Measurements from ENCODE around the gene MAIP1. TPM values are rescaled to one million over a fixed set of nuclear protein-coding genes. Genes with fewer than 3 reads are reported as not detected.
A peak's percentile ranks its signal among the peaks of the same experiment; 100 is the strongest.

The MAIP1 gene
- total RNA-seq, 1 donor: 50.9 TPM

DNA sequence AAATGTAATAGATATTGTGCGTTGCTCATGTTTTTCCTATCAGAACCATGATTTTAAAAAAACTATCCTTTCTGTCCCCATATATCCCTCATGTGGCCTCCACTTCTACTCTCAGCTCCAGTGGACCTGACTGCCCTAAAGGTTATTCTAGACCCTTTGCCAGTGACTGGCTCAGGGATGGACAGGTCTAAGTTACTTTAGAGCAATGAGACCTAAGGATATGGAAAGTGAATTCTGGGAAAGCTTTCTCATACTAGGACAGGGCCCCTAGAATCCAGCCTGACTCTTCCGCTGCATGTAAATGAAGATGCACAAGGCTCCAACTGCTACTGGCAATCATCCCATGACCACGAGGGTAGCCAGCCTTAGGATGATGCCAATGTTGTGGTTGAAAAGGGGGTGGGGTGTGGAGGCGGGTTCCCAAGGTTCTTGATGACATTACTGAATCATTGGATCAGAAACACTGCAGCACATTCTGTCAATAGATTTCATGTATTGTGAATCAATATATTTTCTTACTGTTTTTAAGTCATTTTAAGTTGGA, 23.0 kb upstream of the MAIP1 start:
- Histone ChIP-seq H3K27me3 (ENCODE audit: insufficient read depth, low read length) (no peaks in the 10 kb centered on the region), H3K4me3 (ENCODE audit: low read length) (no peak overlapping the region), H3K4me1 (ENCODE audit: insufficient read depth, low read length) (no peaks in the 10 kb centered on the region), H3K9me3 (ENCODE audit: low read depth, low read length) (no peaks in the 10 kb centered on the region)

DNA sequence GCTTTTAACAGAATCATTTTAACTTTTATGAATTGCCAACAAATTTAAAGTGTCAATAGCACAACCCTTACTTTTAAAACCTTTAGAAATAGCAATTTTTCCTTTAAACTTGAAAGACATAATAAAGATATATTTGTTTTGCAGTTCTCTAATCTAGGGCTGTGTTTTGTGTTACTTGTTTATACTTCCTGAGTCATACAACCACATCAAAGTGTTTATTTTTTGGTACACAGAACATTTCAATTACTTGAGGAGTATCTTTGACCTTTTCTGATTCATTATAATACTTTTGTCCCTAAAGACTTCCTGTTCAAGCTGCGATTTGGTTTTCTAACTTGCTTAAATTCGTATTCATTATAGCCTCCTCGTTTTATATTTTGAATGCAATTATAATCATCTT, 21.9 kb upstream of the MAIP1 start:
- Histone ChIP-seq H3K9me3 (ENCODE audit: low read depth, low read length) (no peaks in the 10 kb centered on the region), H3K4me3 (ENCODE audit: low read length) (no peak overlapping the region), H3K27me3 (ENCODE audit: insufficient read depth, low read length) (no peaks in the 10 kb centered on the region), H3K4me1 (ENCODE audit: insufficient read depth, low read length) (no peaks in the 10 kb centered on the region)

GRCh38 chr2:199936554-199936953, 18.8 kb upstream of the MAIP1 start:
- Histone ChIP-seq H3K4me3 (ENCODE audit: low read length) (no peak overlapping the region), H3K4me1 (ENCODE audit: insufficient read depth, low read length) (no peaks in the 10 kb centered on the region), H3K27me3 (ENCODE audit: insufficient read depth, low read length) (no peaks in the 10 kb centered on the region), H3K9me3 (ENCODE audit: low read depth, low read length) (no peaks in the 10 kb centered on the region)

DNA sequence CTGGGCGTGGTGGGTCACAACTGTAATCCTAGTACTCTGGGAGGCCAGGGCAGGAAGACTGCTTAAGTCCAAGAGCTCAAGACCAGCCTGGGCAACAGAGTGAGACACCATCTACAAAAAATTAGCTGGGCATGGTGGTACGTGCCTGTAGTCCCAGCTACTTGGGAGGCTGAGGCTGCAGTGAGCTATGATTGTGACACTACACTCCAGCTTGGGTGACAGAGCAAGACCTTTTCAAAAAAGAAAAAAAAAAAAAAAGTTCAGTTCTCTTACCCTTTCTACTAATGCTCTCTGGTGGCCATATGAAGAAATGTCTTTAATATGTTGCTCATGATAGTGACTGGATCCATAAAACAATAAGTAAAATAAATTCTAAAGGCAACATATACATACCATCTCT, 15.0 kb upstream of the MAIP1 start:
- H3K9me3 ChIP-seq (ENCODE audit: low read depth, low read length): no peaks in the 10 kb centered on the region
- H3K4me1 ChIP-seq (ENCODE audit: insufficient read depth, low read length): no peaks in the 10 kb centered on the region
- H3K27me3 ChIP-seq (ENCODE audit: insufficient read depth, low read length): no peaks in the 10 kb centered on the region
- H3K4me3 ChIP-seq (ENCODE audit: low read length): no peak overlapping the region

GRCh38 chr2:199943373-199943772, 12.0 kb upstream of the MAIP1 start:
- no peaks in the 10 kb centered on the region for H3K27me3 ChIP-seq (ENCODE audit: insufficient read depth, low read length)
- H3K4me3 ChIP-seq (ENCODE audit: low read length): no peak overlapping the region
- no peaks in the 10 kb centered on the region for H3K9me3 ChIP-seq (ENCODE audit: low read depth, low read length)
- H3K4me1 ChIP-seq (ENCODE audit: insufficient read depth, low read length): no peaks in the 10 kb centered on the region

DNA sequence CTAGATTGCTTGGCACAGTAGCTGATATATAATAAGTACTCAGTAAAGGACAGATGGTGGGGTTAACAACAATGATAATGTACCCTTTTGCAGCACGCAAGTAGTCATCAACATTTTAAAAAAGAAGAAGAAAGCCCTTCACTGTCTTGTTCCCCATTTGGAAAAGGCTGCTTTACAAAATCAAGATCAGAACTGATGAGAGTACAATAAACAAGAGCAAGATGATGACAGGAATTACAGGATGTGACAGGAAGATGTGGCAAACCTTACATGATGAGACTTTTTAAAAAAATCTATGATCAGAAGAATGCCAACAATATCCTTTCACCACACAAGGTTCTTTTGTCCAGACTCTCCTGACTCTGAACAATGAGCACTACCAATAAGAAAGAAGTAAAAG, 9.2 kb upstream of the MAIP1 start:
- Histone ChIP-seq H3K4me3 (ENCODE audit: low read length) (no peak overlapping the region), H3K4me1 (ENCODE audit: insufficient read depth, low read length) (no peaks in the 10 kb centered on the region), H3K27me3 (ENCODE audit: insufficient read depth, low read length) (no peaks in the 10 kb centered on the region), H3K9me3 (ENCODE audit: low read depth, low read length) (no peaks in the 10 kb centered on the region)

GRCh38 chr2:199946836-199947235, 8.5 kb upstream of the MAIP1 start:
- no peaks in the 10 kb centered on the region for H3K27me3 ChIP-seq (ENCODE audit: insufficient read depth, low read length)
- H3K9me3 ChIP-seq (ENCODE audit: low read depth, low read length): no peaks in the 10 kb centered on the region

GRCh38 chr2:199950396-199950795, 5.0 kb upstream of the MAIP1 start:
- Histone ChIP-seq H3K4me3 (ENCODE audit: low read length) (no peak overlapping the region), H3K27me3 (ENCODE audit: insufficient read depth, low read length) (no peaks in the 10 kb centered on the region), H3K9me3 (ENCODE audit: low read depth, low read length) (no peaks in the 10 kb centered on the region), H3K4me1 (ENCODE audit: insufficient read depth, low read length) (peaks cover 12% of the 10 kb centered on the region)

More at GRCh38 chr2:199946836-199947235, 8.5 kb upstream of the MAIP1 start:
- no peak overlapping the region for H3K4me3 ChIP-seq (ENCODE audit: low read length)
- H3K4me1 ChIP-seq (ENCODE audit: insufficient read depth, low read length): no peaks in the 10 kb centered on the region

DNA sequence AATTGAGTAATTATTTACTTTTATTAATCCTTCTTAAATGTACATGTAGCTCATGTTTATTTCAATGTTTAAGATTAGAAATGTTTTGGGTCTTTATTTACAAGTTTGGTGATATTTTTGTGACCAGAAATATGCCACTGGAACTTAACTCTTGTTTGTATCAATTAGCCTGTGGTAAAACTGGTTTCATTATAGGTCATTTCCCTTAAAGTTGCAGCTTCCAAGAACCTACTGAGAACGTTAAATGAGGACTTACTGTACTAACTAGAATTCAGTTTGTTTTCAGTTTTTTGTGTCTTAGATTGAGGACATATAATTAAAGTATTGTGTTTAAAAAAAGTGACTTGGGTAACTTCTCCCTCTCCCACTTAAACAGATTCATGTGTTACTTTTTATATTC, 4.4 kb upstream of the MAIP1 start:
- Histone ChIP-seq H3K9me3 (ENCODE audit: low read depth, low read length) (no peaks in the 10 kb centered on the region), H3K4me3 (ENCODE audit: low read length) (no peak overlapping the region), H3K27me3 (ENCODE audit: insufficient read depth, low read length) (no peaks in the 10 kb centered on the region), H3K4me1 (ENCODE audit: insufficient read depth, low read length) (peaks cover 14% of the 10 kb centered on the region)

- H3K4me1 ChIP-seq (ENCODE audit: insufficient read depth, low read length): peaks cover 36% of the 10 kb centered on the region
- no peaks in the 10 kb centered on the region for H3K9me3 ChIP-seq (ENCODE audit: low read depth, low read length)
- peak overlapping the region; percentile 96 for H3K4me3 ChIP-seq (ENCODE audit: low read length)
Measured at GRCh38 chr2:199955007-199955338, 409 bp upstream of the MAIP1 start.

GRCh38 chr2:199956062-199956380, 639 bp downstream of the MAIP1 start:
- peaks cover 36% of the 10 kb centered on the region for H3K4me1 ChIP-seq (ENCODE audit: insufficient read depth, low read length)
- no peaks in the 10 kb centered on the region for H3K9me3 ChIP-seq (ENCODE audit: low read depth, low read length)
- H3K27me3 ChIP-seq (ENCODE audit: insufficient read depth, low read length): no peaks in the 10 kb centered on the region
- H3K4me3 ChIP-seq (ENCODE audit: low read length): peak overlapping the region; percentile 96

More at GRCh38 chr2:199955007-199955338, 409 bp upstream of the MAIP1 start:
- H3K27me3 ChIP-seq (ENCODE audit: insufficient read depth, low read length): no peaks in the 10 kb centered on the region

GRCh38 chr2:199958014-199958413, 2.6 kb downstream of the MAIP1 start:
- Histone ChIP-seq H3K4me1 (ENCODE audit: insufficient read depth, low read length) (peaks cover 36% of the 10 kb centered on the region), H3K27me3 (ENCODE audit: insufficient read depth, low read length) (no peaks in the 10 kb centered on the region), H3K4me3 (ENCODE audit: low read length) (no peak overlapping the region), H3K9me3 (ENCODE audit: low read depth, low read length) (no peaks in the 10 kb centered on the region)

GRCh38 chr2:199962203-199962602, 6.8 kb downstream of the MAIP1 start:
- no peaks in the 10 kb centered on the region for H3K9me3 ChIP-seq (ENCODE audit: low read depth, low read length)
- H3K4me3 ChIP-seq (ENCODE audit: low read length): no peak overlapping the region
- peaks cover 11% of the 10 kb centered on the region for H3K4me1 ChIP-seq (ENCODE audit: insufficient read depth, low read length)
- H3K27me3 ChIP-seq (ENCODE audit: insufficient read depth, low read length): no peaks in the 10 kb centered on the region

GRCh38 chr2:199966405-199966804, 11.0 kb downstream of the MAIP1 start:
- H3K27me3 ChIP-seq (ENCODE audit: insufficient read depth, low read length): no peaks in the 10 kb centered on the region
- no peaks in the 10 kb centered on the region for H3K4me1 ChIP-seq (ENCODE audit: insufficient read depth, low read length)
- no peaks in the 10 kb centered on the region for H3K9me3 ChIP-seq (ENCODE audit: low read depth, low read length)
- H3K4me3 ChIP-seq (ENCODE audit: low read length): no peak overlapping the region

DNA sequence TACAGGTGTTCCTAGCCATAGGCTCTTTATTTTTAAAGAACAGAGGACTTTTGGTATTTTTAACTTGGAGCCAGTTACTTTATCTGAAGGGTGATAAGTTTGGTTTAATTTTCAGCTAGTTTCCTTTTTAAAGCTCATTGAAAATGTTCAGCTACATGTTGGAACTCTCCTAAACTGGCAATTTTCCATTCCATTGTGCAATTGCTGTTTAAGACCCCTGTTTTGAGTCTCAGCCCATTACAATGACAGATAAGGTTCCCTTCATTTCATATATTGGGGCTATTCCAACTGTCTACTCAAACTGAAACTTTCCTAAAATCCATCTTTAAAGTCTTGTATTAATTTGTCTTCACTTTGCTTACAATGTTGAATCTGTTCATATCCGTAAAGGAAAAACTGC, 11.6 kb downstream of the MAIP1 start:
- Histone ChIP-seq H3K27me3 (ENCODE audit: insufficient read depth, low read length) (no peaks in the 10 kb centered on the region), H3K4me1 (ENCODE audit: insufficient read depth, low read length) (no peaks in the 10 kb centered on the region), H3K4me3 (ENCODE audit: low read length) (no peak overlapping the region), H3K9me3 (ENCODE audit: low read depth, low read length) (no peaks in the 10 kb centered on the region)

DNA sequence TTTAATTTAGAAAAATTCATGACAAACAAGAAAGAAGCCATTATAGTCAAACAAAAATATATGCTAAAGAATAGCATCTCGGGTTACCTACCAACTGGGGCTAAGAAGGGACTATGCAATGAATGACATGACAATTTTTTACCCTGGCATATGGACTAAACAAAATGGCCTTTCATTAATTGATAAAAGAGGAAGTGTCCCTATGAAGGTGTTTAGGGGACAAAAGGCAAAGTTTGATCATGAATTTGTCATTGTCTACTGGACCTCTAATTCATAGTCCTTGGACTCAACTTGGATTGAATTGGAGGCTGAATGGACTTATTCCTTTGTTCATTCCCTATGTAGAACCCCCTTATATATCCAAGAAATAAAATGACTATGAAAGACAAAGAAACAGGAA, 12.7 kb downstream of the MAIP1 start:
- Histone ChIP-seq H3K27me3 (ENCODE audit: insufficient read depth, low read length) (no peaks in the 10 kb centered on the region), H3K9me3 (ENCODE audit: low read depth, low read length) (no peaks in the 10 kb centered on the region), H3K4me1 (ENCODE audit: insufficient read depth, low read length) (no peaks in the 10 kb centered on the region), H3K4me3 (ENCODE audit: low read length) (no peak overlapping the region)
